MM.1S (cell line): ENCODE measurements around the gene HACD1.

Source experiments
- EZH2phosphoT487 ChIP-seq: fragments of 300-600 bp; sonication (generic); IDR thresholded peaks from 2 replicates; pipeline ENCODE4 v1.6.1; 2018; ENCODE audit warnings: antibody characterized with exemption, low read length
- TF ChIP-seq, protein P1 (sequence below): fragments of 300-600 bp; sonication (generic); IDR thresholded peaks from 2 replicates; pipeline ENCODE4 v1.5.1; 2016; ENCODE audit warnings: antibody characterized with exemption, low read length, mixed read lengths

DNA sequence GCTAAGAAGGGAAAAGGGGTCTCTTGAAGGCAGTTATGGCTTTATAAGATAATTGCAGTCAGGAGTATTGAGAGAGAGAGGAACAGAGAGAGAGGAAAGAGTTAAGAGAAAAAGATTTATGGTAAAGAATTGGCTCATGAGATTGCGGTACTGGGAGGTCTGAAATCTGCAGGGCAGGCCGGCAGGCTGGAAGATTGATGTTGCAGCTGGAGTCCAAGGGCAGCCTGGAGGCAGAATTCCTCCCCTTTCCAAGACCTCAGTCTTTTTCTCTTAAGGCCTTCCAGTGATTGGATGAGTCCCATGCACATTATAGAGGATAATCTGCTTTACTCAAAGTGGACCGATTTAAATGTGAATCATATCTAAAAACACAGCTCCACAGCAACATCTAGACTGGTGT, 68.4 kb downstream of the HACD1 start:
- TF ChIP-seq, protein P1, sequence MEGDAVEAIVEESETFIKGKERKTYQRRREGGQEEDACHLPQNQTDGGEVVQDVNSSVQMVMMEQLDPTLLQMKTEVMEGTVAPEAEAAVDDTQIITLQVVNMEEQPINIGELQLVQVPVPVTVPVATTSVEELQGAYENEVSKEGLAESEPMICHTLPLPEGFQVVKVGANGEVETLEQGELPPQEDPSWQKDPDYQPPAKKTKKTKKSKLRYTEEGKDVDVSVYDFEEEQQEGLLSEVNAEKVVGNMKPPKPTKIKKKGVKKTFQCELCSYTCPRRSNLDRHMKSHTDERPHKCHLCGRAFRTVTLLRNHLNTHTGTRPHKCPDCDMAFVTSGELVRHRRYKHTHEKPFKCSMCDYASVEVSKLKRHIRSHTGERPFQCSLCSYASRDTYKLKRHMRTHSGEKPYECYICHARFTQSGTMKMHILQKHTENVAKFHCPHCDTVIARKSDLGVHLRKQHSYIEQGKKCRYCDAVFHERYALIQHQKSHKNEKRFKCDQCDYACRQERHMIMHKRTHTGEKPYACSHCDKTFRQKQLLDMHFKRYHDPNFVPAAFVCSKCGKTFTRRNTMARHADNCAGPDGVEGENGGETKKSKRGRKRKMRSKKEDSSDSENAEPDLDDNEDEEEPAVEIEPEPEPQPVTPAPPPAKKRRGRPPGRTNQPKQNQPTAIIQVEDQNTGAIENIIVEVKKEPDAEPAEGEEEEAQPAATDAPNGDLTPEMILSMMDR: no peak
- TF ChIP-seq EZH2phosphoT487: no peak
